BLaER1 treated with 17β-estradiol and CSF1 and Interleukin-3, amounts not matched to agents 10 nM and 100 nM (cell line): ENCODE results near the gene PDCD6IP.

Experiments
- H3K27ac ChIP-seq, 11 experiments: shearing (Covaris generic); formaldehyde crosslinking; 2 replicates each; pipeline ENCODE4 v1.8.1; 2022
- H3K27me3 ChIP-seq, 11 experiments: shearing (Covaris generic); formaldehyde crosslinking; 2 replicates each; pipeline ENCODE4 v1.8.1; 2022
- H3K36me3 ChIP-seq, 11 experiments: shearing (Covaris generic); formaldehyde crosslinking; 2 replicates each; pipeline ENCODE4 v1.8.1; 2022
- H3K4me1 ChIP-seq, 10 experiments: shearing (Covaris generic); formaldehyde crosslinking; 2 replicates each; pipeline ENCODE4 v1.8.1; 2022
- H3K4me2 ChIP-seq, 11 experiments: shearing (Covaris generic); formaldehyde crosslinking; 2 replicates each; pipeline ENCODE4 v1.8.1; 2022
- H3K4me3 ChIP-seq, 10 experiments: shearing (Covaris generic); formaldehyde crosslinking; 2 replicates each; pipeline ENCODE4 v1.8.1; 2022
- H3K9ac ChIP-seq, 11 experiments: shearing (Covaris generic); formaldehyde crosslinking; 2 replicates each; pipeline ENCODE4 v1.8.1; 2022
- H3K9me3 ChIP-seq, 11 experiments: shearing (Covaris generic); formaldehyde crosslinking; replicated peaks in 1 of 11; 2 replicates each; pipeline ENCODE4 v1.8.1; 2022
- H4K20me1 ChIP-seq, 11 experiments: shearing (Covaris generic); formaldehyde crosslinking; 2 replicates each; pipeline ENCODE4 v1.8.1; 2022
- Cebpa-rat ChIP-seq, 11 experiments: shearing (Covaris generic); IDR thresholded peaks; 2 replicates each; pipeline ENCODE4 v1.8.1; 2022

The PDCD6IP gene

GRCh38 chr3:33877187-33877586, 78.8 kb downstream of the PDCD6IP start:
- H3K27me3 ChIP-seq = no peaks in the 10 kb centered on the region
- TF ChIP-seq Cebpa-rat (IDR thresholded peaks at IDR 0.05) = no peak
- H3K4me2 ChIP-seq = no peak overlapping the region
- H3K27ac ChIP-seq = no peak overlapping the region
- H4K20me1 ChIP-seq = no peaks in the 10 kb centered on the region
- H3K36me3 ChIP-seq = no peaks in the 10 kb centered on the region; a peak in 1 of 22 replicates
- no peak overlapping the region for H3K4me3 ChIP-seq
- H3K4me1 ChIP-seq = peaks cover 0 to 22% (median 12%) of the 10 kb centered on the region in 10 experiments; a peak in 13 of 20 replicates
- H3K9me3 ChIP-seq = no peaks in the 10 kb centered on the region
- H3K9ac ChIP-seq = no peak overlapping the region

DNA sequence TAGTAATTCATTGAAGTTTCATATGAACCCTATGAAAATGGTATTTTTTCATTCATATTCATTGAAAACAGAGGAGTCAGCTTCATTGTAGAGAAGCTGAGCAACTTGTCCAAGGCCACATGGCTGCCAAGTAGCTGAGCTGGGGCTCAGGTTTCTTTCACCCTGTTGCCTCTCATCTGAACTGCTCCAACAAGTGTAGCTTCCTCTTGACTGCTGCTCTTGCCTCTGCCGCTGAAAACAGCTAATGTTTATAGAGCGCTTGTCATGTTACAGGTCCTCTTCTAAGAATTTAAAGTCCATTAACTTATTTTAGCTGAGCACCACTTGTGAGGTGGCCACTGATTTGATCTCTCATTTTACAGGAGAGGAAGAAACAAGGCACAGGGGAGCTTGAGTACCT, 81.1 kb downstream of the PDCD6IP start:
- Histone ChIP-seq H3K4me1 (peaks cover 0 to 28% (median 12%) of the 10 kb centered on the region in 10 experiments; a peak in 14 of 20 replicates), H3K9ac (no peak overlapping the region), H3K27me3 (no peaks in the 10 kb centered on the region), H3K4me3 (no peak overlapping the region), H3K36me3 (no peaks in the 10 kb centered on the region), H3K9me3 (no peaks in the 10 kb centered on the region), H3K27ac (no peak overlapping the region), H4K20me1 (no peaks in the 10 kb centered on the region), H3K4me2 (no peak overlapping the region)
- TF ChIP-seq Cebpa-rat (IDR thresholded peaks at IDR 0.05) = no peak

DNA sequence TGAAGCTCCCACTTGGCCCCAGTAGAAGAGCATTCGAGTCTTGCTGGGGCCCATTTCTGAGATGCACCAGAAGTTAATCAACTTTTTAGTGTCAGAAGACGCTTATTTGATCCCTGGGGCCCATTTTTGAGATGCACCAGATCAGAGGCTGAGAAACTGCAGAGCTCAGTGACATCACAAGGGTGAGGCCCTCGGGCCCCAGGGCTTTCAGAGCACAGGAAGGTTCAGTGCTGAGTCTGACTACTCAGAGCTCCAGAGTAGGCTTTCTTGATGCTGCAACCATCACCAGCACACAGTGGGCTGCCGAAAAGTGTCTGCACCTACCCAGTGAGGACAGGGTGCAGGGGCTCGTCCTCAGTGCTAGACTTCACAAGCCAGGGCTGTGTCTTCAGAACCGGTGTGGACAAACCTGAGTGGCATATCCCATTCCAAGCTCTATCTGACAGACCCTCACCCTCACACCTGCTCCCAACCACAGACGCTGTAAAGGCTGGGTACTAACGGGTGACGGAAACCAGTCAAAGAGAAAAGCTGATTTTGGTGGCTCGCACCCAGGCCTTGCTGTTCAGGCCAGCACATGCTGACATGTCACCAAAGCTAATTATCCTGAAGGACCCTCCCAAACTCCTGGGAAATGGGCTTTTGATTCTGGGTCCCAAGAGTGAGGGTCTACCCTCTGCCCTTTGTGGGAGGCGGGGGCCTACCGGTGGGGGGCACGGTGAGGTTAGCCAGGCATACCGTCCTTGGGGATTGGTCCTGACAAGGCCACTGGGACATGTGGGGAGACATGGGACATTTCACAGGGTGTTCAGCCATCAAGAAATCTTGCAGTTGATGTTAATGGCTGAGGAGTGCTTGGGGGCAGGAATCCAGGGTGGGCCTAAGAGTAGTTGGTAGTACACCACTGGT, 83.0 kb downstream of the PDCD6IP start:
- Histone ChIP-seq H3K4me3 (no peak overlapping the region), H3K4me2 (peak overlapping the region in 8 of 11 experiments; percentile 15 to 64 (median 47); a peak in 13 of 22 replicates), H3K27me3 (no peaks in the 10 kb centered on the region), H3K27ac (no peak overlapping the region), H3K4me1 (peaks cover 0 to 25% (median 12%) of the 10 kb centered on the region in 10 experiments; a peak in 14 of 20 replicates), H3K36me3 (no peaks in the 10 kb centered on the region), H3K9me3 (no peaks in the 10 kb centered on the region), H4K20me1 (no peaks in the 10 kb centered on the region), H3K9ac (0 out of 22 replicates have a peak overlapping the region, but pooled peaks of 1 of the 11 experiments have one; percentile 5)
- no peak for TF ChIP-seq Cebpa-rat (IDR thresholded peaks at IDR 0.05)

DNA sequence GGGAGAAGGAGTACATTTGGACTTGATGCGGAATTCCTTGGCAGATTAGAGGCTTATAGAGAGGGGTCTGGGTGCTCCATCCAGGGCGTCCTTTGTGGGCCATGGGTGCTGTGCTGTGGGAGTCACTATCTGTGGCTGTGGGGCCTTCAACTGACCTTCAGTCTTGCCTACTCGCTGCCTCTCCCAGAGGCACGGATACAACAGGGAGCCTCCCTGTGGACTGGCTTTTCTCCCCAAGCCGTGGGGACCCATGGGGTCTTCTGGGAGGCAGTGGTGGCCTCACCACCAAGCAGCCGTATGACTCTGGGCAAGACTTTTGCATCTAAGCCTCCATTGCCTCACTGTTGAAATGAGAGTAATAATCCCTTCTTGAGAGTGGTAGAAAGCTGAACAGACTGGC, 83.9 kb downstream of the PDCD6IP start:
- no peaks in the 10 kb centered on the region for H3K9me3 ChIP-seq
- H3K4me3 ChIP-seq = no peak overlapping the region
- no peaks in the 10 kb centered on the region for H4K20me1 ChIP-seq
- TF ChIP-seq Cebpa-rat (IDR thresholded peaks at IDR 0.05) = no peak
- no peak overlapping the region for H3K27ac ChIP-seq
- peaks cover 4 to 25% (median 12%) of the 10 kb centered on the region in 10 experiments; a peak in 15 of 20 replicates for H3K4me1 ChIP-seq
- peak overlapping the region in 7 of 11 experiments; percentile 15 to 64 (median 55); a peak in 9 of 22 replicates for H3K4me2 ChIP-seq
- H3K36me3 ChIP-seq = no peaks in the 10 kb centered on the region
- H3K27me3 ChIP-seq = no peaks in the 10 kb centered on the region
- H3K9ac ChIP-seq = no peak overlapping the region

DNA sequence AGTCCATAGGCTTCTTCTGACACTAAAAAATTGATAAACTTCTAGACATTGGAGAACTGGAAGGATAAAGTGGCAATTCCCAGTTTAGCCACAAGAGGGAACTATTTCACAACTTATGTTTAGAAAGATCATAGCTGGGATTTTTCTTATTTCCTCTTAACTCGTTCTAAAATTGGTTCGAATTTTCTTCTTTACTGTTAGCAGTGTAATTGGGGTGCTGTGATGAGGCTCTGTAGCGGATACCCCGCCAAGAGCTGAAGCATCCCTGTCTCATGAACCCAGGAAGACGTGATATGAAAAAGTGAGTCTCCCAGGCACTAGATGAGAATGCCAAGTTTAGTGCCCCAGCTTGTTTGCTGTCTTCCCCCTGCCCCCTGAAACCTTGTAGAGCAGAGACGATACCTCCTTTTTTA, 85.1 kb downstream of the PDCD6IP start:
- Histone ChIP-seq H3K4me3 (no peak overlapping the region), H3K9ac (no peak overlapping the region), H3K4me1 (peaks cover 0 to 25% (median 12%) of the 10 kb centered on the region in 10 experiments; a peak in 15 of 20 replicates), H3K36me3 (no peaks in the 10 kb centered on the region), H4K20me1 (no peaks in the 10 kb centered on the region), H3K9me3 (no peaks in the 10 kb centered on the region), H3K4me2 (peak overlapping the region in 5 of 11 experiments; percentile 2 to 55 (median 41); a peak in 6 of 22 replicates), H3K27ac (no peak overlapping the region), H3K27me3 (no peaks in the 10 kb centered on the region)
- TF ChIP-seq Cebpa-rat (IDR thresholded peaks at IDR 0.05) = peak in 2 of 11 experiments; percentile 31 to 47; a peak in 2 of 22 replicates

- Histone ChIP-seq H3K9ac (no peak overlapping the region), H3K27ac (no peak overlapping the region), H3K9me3 (no peaks in the 10 kb centered on the region), H3K4me2 (peak overlapping the region in 5 of 11 experiments; percentile 2 to 55 (median 41); a peak in 5 of 22 replicates), H4K20me1 (no peaks in the 10 kb centered on the region), H3K4me1 (peaks cover 0 to 25% (median 12%) of the 10 kb centered on the region in 10 experiments; a peak in 15 of 20 replicates), H3K4me3 (no peak overlapping the region), H3K27me3 (no peaks in the 10 kb centered on the region), H3K36me3 (no peaks in the 10 kb centered on the region)
- TF ChIP-seq Cebpa-rat (IDR thresholded peaks at IDR 0.05) = no peak
These were observed 85.6 kb downstream of the PDCD6IP start for GRCh38 chr3:33883951-33884561.

DNA sequence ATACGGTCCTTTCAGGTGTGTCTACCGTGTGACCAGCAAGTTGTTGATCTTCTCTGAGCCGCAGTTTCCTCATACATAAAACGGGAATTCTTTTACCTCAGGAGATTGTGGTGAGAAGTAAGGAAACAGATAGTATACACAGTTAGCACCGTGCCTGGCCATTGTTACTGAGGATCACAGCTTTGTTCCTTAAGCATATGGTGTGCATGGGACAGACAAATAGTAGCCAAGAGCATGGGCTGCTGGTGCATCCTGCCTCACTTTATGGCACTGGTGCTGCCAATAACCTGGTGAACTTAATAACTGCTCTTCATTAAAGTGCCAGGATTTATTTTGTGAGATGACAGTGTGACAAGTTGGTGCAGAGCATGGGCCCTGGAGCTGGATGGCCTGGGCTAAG, 86.3 kb downstream of the PDCD6IP start:
- Histone ChIP-seq H3K9me3 (no peaks in the 10 kb centered on the region), H3K4me1 (peaks cover 0 to 25% (median 12%) of the 10 kb centered on the region in 10 experiments; a peak in 15 of 20 replicates), H3K4me2 (no peak overlapping the region), H4K20me1 (no peaks in the 10 kb centered on the region), H3K9ac (no peak overlapping the region), H3K27me3 (no peaks in the 10 kb centered on the region), H3K27ac (no peak overlapping the region), H3K36me3 (no peaks in the 10 kb centered on the region), H3K4me3 (no peak overlapping the region)
- TF ChIP-seq Cebpa-rat (IDR thresholded peaks at IDR 0.05) = no peak

DNA sequence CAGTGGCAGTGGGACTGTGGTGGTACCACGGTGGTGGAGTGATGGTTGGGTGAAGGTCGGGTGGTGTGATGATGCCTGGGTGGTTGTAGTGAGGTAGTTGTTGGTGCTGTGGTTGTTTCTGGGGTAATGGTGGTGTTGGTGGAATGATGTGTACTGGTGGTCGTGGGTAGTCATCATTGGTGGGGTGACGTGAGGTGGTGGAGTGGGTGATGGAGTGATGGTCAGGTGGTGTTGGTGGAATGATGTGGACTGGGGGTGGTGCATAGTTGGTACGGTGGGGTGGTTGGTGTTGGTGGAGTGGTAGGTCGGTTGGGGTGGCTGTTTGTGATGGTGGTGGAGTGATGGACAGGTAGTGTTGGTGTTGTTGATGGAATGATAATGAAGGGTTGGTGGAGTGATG, 87.1 kb downstream of the PDCD6IP start:
- peaks cover 0 to 22% (median 12%) of the 10 kb centered on the region in 10 experiments; a peak in 15 of 20 replicates for H3K4me1 ChIP-seq
- H3K4me2 ChIP-seq = no peak overlapping the region
- no peak overlapping the region for H3K4me3 ChIP-seq
- no peaks in the 10 kb centered on the region for H3K9me3 ChIP-seq
- TF ChIP-seq Cebpa-rat (IDR thresholded peaks at IDR 0.05) = no peak
- H4K20me1 ChIP-seq = no peaks in the 10 kb centered on the region
- no peak overlapping the region for H3K9ac ChIP-seq
- H3K27me3 ChIP-seq = no peaks in the 10 kb centered on the region
- no peak overlapping the region for H3K27ac ChIP-seq
- no peaks in the 10 kb centered on the region for H3K36me3 ChIP-seq

DNA sequence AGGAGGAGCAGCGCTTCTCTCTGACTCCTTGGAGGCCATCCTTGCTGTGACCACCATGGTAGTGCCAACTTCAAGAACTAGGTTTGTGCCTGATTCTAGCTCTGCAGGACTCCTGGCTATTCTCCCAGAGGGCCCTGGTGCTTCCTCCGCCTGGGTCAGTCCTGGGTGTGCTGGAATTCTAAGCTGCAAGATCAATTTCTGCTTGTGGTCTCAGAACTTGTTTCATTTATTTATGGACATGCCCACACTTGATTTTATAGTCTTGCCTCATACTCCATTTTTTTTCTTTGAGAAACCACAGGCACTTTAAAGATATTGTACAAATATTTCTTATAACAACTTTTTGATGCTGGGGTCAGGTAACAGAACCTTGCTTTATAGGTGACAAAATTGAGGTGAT, 87.6 kb downstream of the PDCD6IP start:
- Histone ChIP-seq H3K27me3 (no peaks in the 10 kb centered on the region), H3K36me3 (no peaks in the 10 kb centered on the region), H3K4me3 (no peak overlapping the region), H3K4me1 (peaks cover 0 to 17% (median 12%) of the 10 kb centered on the region in 10 experiments; a peak in 15 of 20 replicates), H3K9ac (no peak overlapping the region), H3K9me3 (no peaks in the 10 kb centered on the region), H3K27ac (no peak overlapping the region), H4K20me1 (no peaks in the 10 kb centered on the region), H3K4me2 (no peak overlapping the region)
- no peak for TF ChIP-seq Cebpa-rat (IDR thresholded peaks at IDR 0.05)
